RKO (cell line): ENCODE measurements around the gene RAB12.

Experiments used
- DNase-seq: peaks from one replicate; pipeline ENCODE4 v3.0.0-alpha.2; 2016; ENCODE audit warnings: low spot score

RAB12 gene

GRCh38 chr18:8685141-8685913 lies 76.1 kb downstream of the RAB12 start:
- DNase-seq, result no peak

GRCh38 chr18:8685914-8686216 lies 76.6 kb downstream of the RAB12 start:
- no peak for DNase-seq

DNA sequence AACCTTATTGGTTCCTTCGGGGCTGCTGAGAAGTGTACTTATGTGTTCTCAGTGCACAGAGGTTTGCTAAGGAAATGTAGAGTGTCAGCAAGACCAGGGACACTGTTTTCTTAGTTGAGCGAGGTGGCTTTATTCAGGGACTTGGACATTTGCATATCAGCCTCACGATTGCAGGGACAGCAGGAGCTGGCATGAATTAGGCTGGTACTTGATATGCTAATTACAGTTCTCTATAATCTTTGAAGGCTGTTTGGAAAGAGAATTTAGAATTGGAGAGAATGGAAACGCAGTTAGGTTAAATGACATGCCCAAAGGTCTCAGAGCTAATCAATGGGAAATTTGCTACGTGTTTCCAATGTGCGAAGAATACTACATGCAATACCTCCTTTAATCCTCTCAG lies 77.4 kb downstream of the RAB12 start:
- no peak for DNase-seq

DNA sequence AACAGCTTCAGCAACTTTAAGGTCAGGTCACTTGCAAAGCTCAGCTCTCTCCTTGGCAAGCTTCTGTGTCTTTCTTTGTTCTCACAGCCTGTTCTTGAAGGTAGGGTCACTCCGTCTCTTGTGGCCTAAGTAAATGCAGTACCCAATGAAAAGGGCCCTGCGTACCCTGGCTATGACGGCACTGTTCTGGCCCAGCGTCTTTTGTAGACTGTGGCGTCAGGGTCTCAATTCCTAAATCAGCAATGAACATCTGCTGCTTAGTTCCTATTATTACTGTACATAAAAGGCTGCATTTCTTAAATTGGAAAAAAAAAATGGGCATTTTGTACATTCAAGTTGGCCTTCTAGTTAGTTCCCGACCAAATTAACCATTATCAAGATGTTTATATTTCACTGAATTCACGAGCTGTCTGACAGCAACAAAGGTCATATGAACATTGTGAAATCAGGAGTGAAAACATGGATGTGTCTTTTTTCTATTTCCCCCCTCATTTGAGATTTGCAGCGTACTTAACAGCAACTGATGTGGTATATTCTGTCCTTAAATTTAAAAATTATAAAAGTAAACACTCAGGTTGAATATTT lies 79.1 kb downstream of the RAB12 start:
- DNase-seq, result no peak

DNA sequence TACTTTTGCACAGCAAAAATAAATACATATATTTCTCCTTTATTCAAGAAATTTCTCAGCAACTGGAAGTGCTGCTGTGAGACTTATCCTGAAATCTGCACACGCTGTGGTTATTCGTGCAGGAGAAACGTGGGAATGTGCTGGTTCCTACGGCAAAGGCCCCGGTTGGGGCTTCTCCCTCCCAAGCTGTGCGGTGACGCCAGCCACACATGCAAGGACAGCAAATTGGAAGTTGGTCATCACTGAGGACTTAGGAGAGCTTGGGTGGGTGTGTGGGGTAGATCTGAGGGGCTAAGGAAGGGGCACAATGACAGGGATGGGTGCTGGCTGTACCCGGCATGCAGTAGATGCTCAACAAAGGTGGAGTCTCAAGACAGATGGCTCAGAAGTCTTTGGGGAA lies 79.6 kb downstream of the RAB12 start:
- DNase-seq, result no peak
